ENCODE results near the gene ZNF574.

- TF ChIP-seq, protein P1, sequence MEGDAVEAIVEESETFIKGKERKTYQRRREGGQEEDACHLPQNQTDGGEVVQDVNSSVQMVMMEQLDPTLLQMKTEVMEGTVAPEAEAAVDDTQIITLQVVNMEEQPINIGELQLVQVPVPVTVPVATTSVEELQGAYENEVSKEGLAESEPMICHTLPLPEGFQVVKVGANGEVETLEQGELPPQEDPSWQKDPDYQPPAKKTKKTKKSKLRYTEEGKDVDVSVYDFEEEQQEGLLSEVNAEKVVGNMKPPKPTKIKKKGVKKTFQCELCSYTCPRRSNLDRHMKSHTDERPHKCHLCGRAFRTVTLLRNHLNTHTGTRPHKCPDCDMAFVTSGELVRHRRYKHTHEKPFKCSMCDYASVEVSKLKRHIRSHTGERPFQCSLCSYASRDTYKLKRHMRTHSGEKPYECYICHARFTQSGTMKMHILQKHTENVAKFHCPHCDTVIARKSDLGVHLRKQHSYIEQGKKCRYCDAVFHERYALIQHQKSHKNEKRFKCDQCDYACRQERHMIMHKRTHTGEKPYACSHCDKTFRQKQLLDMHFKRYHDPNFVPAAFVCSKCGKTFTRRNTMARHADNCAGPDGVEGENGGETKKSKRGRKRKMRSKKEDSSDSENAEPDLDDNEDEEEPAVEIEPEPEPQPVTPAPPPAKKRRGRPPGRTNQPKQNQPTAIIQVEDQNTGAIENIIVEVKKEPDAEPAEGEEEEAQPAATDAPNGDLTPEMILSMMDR (IDR thresholded peaks at IDR 0.05; ENCODE audit: insufficient read depth, low read depth, low read length): no peak
- no peak for TF ChIP-seq EZH2 (IDR thresholded peaks at IDR 0.05; ENCODE audit: insufficient read depth, low read length)
Observed at GRCh38 chr19:42078058-42078457, 2.1 kb downstream of the ZNF574 start.

Data from astrocyte (in vitro differentiated cells and primary cell).